ENCODE data around the gene KRT83. TPM values are rescaled to one million over a fixed set of nuclear protein-coding genes. Genes with fewer than 3 reads are reported as not detected.

KRT83 gene
- total and polyA plus RNA-seq, 9 donors = not detected

- Histone ChIP-seq H3K27me3 (ENCODE audit: control insufficient read depth, insufficient read depth, low read length) (peaks cover 29% of the 10 kb centered on the region), H3K36me3 (ENCODE audit: control insufficient read depth, insufficient read depth, low read length) (no peaks in the 10 kb centered on the region), H3K27ac (ENCODE audit: low read length) (no peak overlapping the region), H3K4me1 (ENCODE audit: control insufficient read depth, insufficient read depth, low read length) (peaks cover 22% of the 10 kb centered on the region), H3K9me3 (replicated peaks; ENCODE audit: control insufficient read depth, low read depth, low read length) (no peaks in the 10 kb centered on the region), H3K4me3 (ENCODE audit: low read length) (no peak overlapping the region)
- WGBS (ENCODE audit: insufficient coverage) = 26% methylated on average over 2 of the region's 2 CpGs
- DNase-seq = peak; percentile 89
Observed at GRCh38 chr12:52264435-52264825, 56.8 kb downstream of the KRT83 start.

Other genes starting within 250 kb of the KRT83 start
- 0.13 TPM for gene SMIM41, start 241.7 kb downstream of the KRT83 start, total RNA-seq
- gene SMIM41, start 241.7 kb downstream of the KRT83 start, polyA plus RNA-seq (ENCODE audit: insufficient read depth in 1 of 8, insufficient read length in 8 of 8, low replicate concordance in 1 of 8) = under 1 TPM in 6 of 8 donors, not detected in 2; 0.12 to 0.72 (median 0.26) TPM
- 0.62 TPM for gene KRT80, start 129.4 kb downstream of the KRT83 start, total RNA-seq
- 1 to 10 TPM; 1.8 to 5.8 (median 3.6) TPM for gene KRT80, start 129.4 kb downstream of the KRT83 start, polyA plus RNA-seq (ENCODE audit: insufficient read depth in 1 of 8, insufficient read length in 8 of 8, low replicate concordance in 1 of 8)
- gene KRT7, start 88.2 kb downstream of the KRT83 start, total RNA-seq = 0.31 TPM
- 1 to 10 TPM in 6 of 8 donors, under 1 TPM in 2; 0.70 to 7.1 (median 2.5) TPM for gene KRT7, start 88.2 kb downstream of the KRT83 start, polyA plus RNA-seq (ENCODE audit: insufficient read depth in 1 of 8, insufficient read length in 8 of 8, low replicate concordance in 1 of 8)
- gene KRT86, start 46.8 kb downstream of the KRT83 start, total RNA-seq = 0.04 TPM
- under 1 TPM in 7 of 8 donors, not detected in 1; 0.07 to 0.34 (median 0.25) TPM for gene KRT86, start 46.8 kb downstream of the KRT83 start, polyA plus RNA-seq (ENCODE audit: insufficient read depth in 1 of 8, insufficient read length in 8 of 8, low replicate concordance in 1 of 8)
- gene KRT81, start 29.9 kb downstream of the KRT83 start, total RNA-seq = 0.04 TPM
- gene KRT81, start 29.9 kb downstream of the KRT83 start, polyA plus RNA-seq (ENCODE audit: insufficient read depth in 1 of 8, insufficient read length in 8 of 8, low replicate concordance in 1 of 8) = under 1 TPM in 6 of 8 donors, not detected in 2; 0.06 to 0.22 (median 0.17) TPM
- not detected for gene KRT85, start 46.1 kb upstream of the KRT83 start, total RNA-seq
- not detected for gene KRT85, start 46.1 kb upstream of the KRT83 start, polyA plus RNA-seq (ENCODE audit: insufficient read depth in 1 of 8, insufficient read length in 8 of 8, low replicate concordance in 1 of 8)
- not detected for gene KRT84, start 64.3 kb upstream of the KRT83 start, total RNA-seq
- gene KRT84, start 64.3 kb upstream of the KRT83 start, polyA plus RNA-seq (ENCODE audit: insufficient read depth in 1 of 8, insufficient read length in 8 of 8, low replicate concordance in 1 of 8) = not detected
- not detected for gene KRT82, start 84.9 kb upstream of the KRT83 start, total RNA-seq
- not detected for gene KRT82, start 84.9 kb upstream of the KRT83 start, polyA plus RNA-seq (ENCODE audit: insufficient read depth in 1 of 8, insufficient read length in 8 of 8, low replicate concordance in 1 of 8)
- not detected for gene KRT75, start 113.0 kb upstream of the KRT83 start, total RNA-seq
- gene KRT75, start 113.0 kb upstream of the KRT83 start, polyA plus RNA-seq (ENCODE audit: insufficient read depth in 1 of 8, insufficient read length in 8 of 8, low replicate concordance in 1 of 8) = not detected
- not detected for gene KRT6B, start 130.7 kb upstream of the KRT83 start, total RNA-seq
- gene KRT6B, start 130.7 kb upstream of the KRT83 start, polyA plus RNA-seq (ENCODE audit: insufficient read depth in 1 of 8, insufficient read length in 8 of 8, low replicate concordance in 1 of 8) = under 1 TPM in 1 of 8 donors, not detected in 7; 0.44 TPM
- not detected for gene KRT6C, start 152.4 kb upstream of the KRT83 start, total RNA-seq
- gene KRT6C, start 152.4 kb upstream of the KRT83 start, polyA plus RNA-seq (ENCODE audit: insufficient read depth in 1 of 8, insufficient read length in 8 of 8, low replicate concordance in 1 of 8) = under 1 TPM in 1 of 8 donors, not detected in 7; 0.32 TPM
- gene KRT6A, start 171.9 kb upstream of the KRT83 start, total RNA-seq = not detected
- gene KRT6A, start 171.9 kb upstream of the KRT83 start, polyA plus RNA-seq (ENCODE audit: insufficient read depth in 1 of 8, insufficient read length in 8 of 8, low replicate concordance in 1 of 8) = 10 to 100 TPM in 1 of 8 donors, under 1 TPM in 3, not detected in 4; 0.05 to 26.4 (median 0.63) TPM
- 0.66 TPM for gene KRT5, start 199.0 kb upstream of the KRT83 start, total RNA-seq
- gene KRT5, start 199.0 kb upstream of the KRT83 start, polyA plus RNA-seq (ENCODE audit: insufficient read depth in 1 of 8, insufficient read length in 8 of 8, low replicate concordance in 1 of 8) = 100 to 1,000 TPM in 1 of 8 donors, 10 to 100 TPM in 1, 1 to 10 TPM in 1, under 1 TPM in 5; 0.21 to 383 (median 0.62) TPM
- gene KRT71, start 231.7 kb upstream of the KRT83 start, total RNA-seq = not detected
- gene KRT71, start 231.7 kb upstream of the KRT83 start, polyA plus RNA-seq (ENCODE audit: insufficient read depth in 1 of 8, insufficient read length in 8 of 8, low replicate concordance in 1 of 8) = not detected